IPS-18a (cell line): ENCODE data around the gene CALY.

Experiments
- H3K27ac ChIP-seq: one replicate; pipeline ENCODE4 v1.5.1; 2013; ENCODE audit warnings: low read length
- H3K27me3 ChIP-seq: one replicate; pipeline ENCODE4 v1.6.1; 2013; ENCODE audit warnings: mild to moderate bottlenecking, low read length; ENCODE audit not compliant: control insufficient read depth, insufficient read depth
- H3K36me3 ChIP-seq: one replicate; pipeline ENCODE4 v1.6.1; 2013; ENCODE audit warnings: low read depth, low read length; ENCODE audit not compliant: control insufficient read depth
- H3K4me1 ChIP-seq: one replicate; pipeline ENCODE4 v1.6.1; 2013; ENCODE audit warnings: low read depth, low read length; ENCODE audit not compliant: control insufficient read depth
- H3K4me3 ChIP-seq: one replicate; pipeline ENCODE4 v1.5.1; 2013; ENCODE audit warnings: low read length
- H3K9ac ChIP-seq: one replicate; pipeline ENCODE4 v1.6.1; 2013; ENCODE audit warnings: mild to moderate bottlenecking, low read length, moderate library complexity
- H3K9me3 ChIP-seq: one replicate; pipeline ENCODE4 v1.6.1; 2013; ENCODE audit warnings: low read depth, low read length; ENCODE audit not compliant: control insufficient read depth

The CALY gene

GRCh38 chr10:133312016-133312768 is 24.5 kb downstream of the CALY start:
- H3K27me3 ChIP-seq = no peaks in the 10 kb centered on the region
- no peaks in the 10 kb centered on the region for H3K4me1 ChIP-seq
- no peaks in the 10 kb centered on the region for H3K9me3 ChIP-seq
- no peak overlapping the region for H3K4me3 ChIP-seq
- no peak overlapping the region for H3K27ac ChIP-seq
- peaks cover 26% of the 10 kb centered on the region for H3K36me3 ChIP-seq
- no peak overlapping the region for H3K9ac ChIP-seq

DNA sequence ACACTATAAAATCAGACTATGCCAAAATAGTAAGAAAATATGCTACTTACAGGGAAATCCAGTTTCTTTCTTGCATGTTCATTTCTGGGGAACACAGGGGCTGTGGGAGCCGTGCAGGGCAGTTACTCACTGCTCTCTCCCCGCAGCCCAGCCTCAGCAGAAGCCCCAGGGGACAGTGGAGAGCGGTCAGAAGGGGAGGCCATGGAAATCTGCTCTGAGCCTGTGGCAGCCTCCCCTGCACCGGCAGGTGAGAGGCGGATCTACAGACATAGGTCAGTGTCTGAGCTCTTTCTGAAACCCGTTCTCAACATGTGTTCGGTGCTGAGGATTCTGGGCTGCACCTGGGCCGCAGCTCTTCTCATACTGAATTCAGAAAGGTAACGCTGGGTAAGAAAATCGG is 25.1 kb downstream of the CALY start:
- Histone ChIP-seq H3K4me1 (no peaks in the 10 kb centered on the region), H3K36me3 (peaks cover 26% of the 10 kb centered on the region), H3K9me3 (no peaks in the 10 kb centered on the region), H3K27me3 (no peaks in the 10 kb centered on the region), H3K27ac (no peak overlapping the region), H3K9ac (no peak overlapping the region), H3K4me3 (no peak overlapping the region)

DNA sequence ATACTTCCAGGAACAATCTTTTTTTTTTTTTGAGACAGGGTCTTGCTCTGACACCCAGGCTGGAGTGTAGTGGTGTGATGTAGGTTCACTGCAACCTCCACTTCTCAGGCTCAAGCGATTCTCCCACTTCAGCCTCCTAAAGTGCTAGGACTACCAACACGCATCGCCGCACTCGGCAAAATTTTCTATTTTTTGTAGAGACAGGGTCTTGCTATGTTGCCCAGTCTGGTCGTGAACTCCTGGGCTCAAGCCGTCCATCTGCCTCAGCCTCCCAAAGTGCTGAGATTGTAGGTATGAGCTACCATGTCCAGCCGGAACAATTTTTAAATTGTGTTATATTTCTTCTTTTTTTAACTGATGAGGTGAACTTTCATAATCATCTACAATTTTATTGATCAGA is 25.9 kb downstream of the CALY start:
- Histone ChIP-seq H3K9ac (no peak overlapping the region), H3K9me3 (no peaks in the 10 kb centered on the region), H3K4me3 (no peak overlapping the region), H3K27ac (no peak overlapping the region), H3K4me1 (no peaks in the 10 kb centered on the region), H3K36me3 (peaks cover 26% of the 10 kb centered on the region), H3K27me3 (no peaks in the 10 kb centered on the region)

DNA sequence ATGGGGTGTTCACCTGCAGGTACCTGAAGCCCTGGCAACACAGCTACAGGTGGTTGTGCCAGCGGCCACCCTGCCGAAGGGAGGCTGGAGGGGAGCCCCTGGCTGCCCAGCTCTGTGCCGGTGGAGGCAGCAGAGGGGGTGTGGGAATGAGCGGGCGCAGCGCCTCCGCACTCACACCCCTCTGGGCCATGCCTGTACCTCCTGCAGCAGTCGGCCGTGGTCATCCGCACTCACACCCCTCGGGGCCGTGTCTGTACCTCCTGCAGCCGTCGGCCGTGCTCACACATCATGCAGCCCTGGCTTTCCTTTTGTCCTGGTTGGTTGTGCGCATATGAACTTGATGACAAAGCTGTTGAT is 26.3 kb downstream of the CALY start:
- no peak overlapping the region for H3K4me3 ChIP-seq
- no peaks in the 10 kb centered on the region for H3K27me3 ChIP-seq
- peaks cover 26% of the 10 kb centered on the region for H3K36me3 ChIP-seq
- H3K4me1 ChIP-seq = no peaks in the 10 kb centered on the region
- H3K9ac ChIP-seq = no peak overlapping the region
- H3K9me3 ChIP-seq = no peaks in the 10 kb centered on the region
- H3K27ac ChIP-seq = no peak overlapping the region

GRCh38 chr10:133309720-133310398 is 26.8 kb downstream of the CALY start:
- H3K9me3 ChIP-seq = no peaks in the 10 kb centered on the region
- H3K36me3 ChIP-seq = peaks cover 26% of the 10 kb centered on the region
- H3K4me3 ChIP-seq = peak overlapping the region; percentile 96
- H3K27me3 ChIP-seq = no peaks in the 10 kb centered on the region
- no peak overlapping the region for H3K27ac ChIP-seq
- H3K9ac ChIP-seq = no peak overlapping the region
- no peaks in the 10 kb centered on the region for H3K4me1 ChIP-seq

GRCh38 chr10:133309100-133309719 is 27.5 kb downstream of the CALY start:
- Histone ChIP-seq H3K9ac (peak overlapping the region; percentile 71), H3K27me3 (no peaks in the 10 kb centered on the region), H3K9me3 (no peaks in the 10 kb centered on the region), H3K27ac (no peak overlapping the region), H3K4me3 (peak overlapping the region; percentile 96), H3K36me3 (peaks cover 26% of the 10 kb centered on the region), H3K4me1 (no peaks in the 10 kb centered on the region)

- no peak within 1 kb of the TSS for H3K27ac ChIP-seq
- H3K36me3 ChIP-seq = peaks cover 26% of the 10 kb centered on the region
- peak within 1 kb of the TSS; percentile 71 for H3K9ac ChIP-seq
- H3K9me3 ChIP-seq = no peaks in the 10 kb centered on the region
- no peaks in the 10 kb centered on the region for H3K27me3 ChIP-seq
- H3K4me3 ChIP-seq = peak within 1 kb of the TSS; percentile 96
- H3K4me1 ChIP-seq = no peaks in the 10 kb centered on the region
Measured at GRCh38 chr10:133308421-133309099, 28.1 kb downstream of the CALY start, which contains the start of the genes TUBGCP2 and ZNF511. Gene TUBGCP2, minus strand, starts transcription at chr10:133308872. Its CDS starts 5,931 bp downstream, at chr10:133302941. Gene ZNF511, plus strand, starts transcription at chr10:133308914. Its CDS starts 30 bp downstream, at chr10:133308944.

GRCh38 chr10:133307776-133308420 is 28.8 kb downstream of the CALY start:
- no peaks in the 10 kb centered on the region for H3K4me1 ChIP-seq
- H3K27ac ChIP-seq = no peak overlapping the region
- H3K4me3 ChIP-seq = peak overlapping the region; percentile 96
- peaks cover 26% of the 10 kb centered on the region for H3K36me3 ChIP-seq
- no peaks in the 10 kb centered on the region for H3K9me3 ChIP-seq
- H3K9ac ChIP-seq = peak overlapping the region; percentile 71
- H3K27me3 ChIP-seq = no peaks in the 10 kb centered on the region

DNA sequence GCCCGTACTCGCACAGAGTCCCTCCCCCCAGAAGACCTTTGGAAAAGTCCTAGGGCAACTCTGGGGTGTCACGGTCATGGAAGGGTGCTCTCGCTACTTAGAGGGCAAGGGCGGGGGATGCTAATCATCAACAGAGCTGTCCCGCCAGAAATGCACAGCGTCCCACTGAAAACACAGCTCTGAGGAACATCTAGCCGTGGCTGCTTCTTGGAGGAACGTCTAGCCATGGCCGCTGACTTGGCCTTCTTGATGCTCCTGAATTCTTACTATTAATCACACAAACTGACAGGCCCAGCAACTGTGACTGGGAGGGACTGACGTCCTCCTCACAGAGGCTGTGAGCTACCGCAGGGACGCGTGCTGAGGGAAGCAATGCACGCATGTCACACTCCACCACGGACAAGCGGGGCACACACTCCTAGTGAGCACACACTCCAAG is 29.7 kb downstream of the CALY start:
- no peak overlapping the region for H3K9ac ChIP-seq
- H3K4me1 ChIP-seq = no peaks in the 10 kb centered on the region
- H3K36me3 ChIP-seq = peaks cover 21% of the 10 kb centered on the region
- H3K27me3 ChIP-seq = no peaks in the 10 kb centered on the region
- no peak overlapping the region for H3K4me3 ChIP-seq
- no peaks in the 10 kb centered on the region for H3K9me3 ChIP-seq
- H3K27ac ChIP-seq = no peak overlapping the region

GRCh38 chr10:133306097-133306476 is 30.6 kb downstream of the CALY start:
- Histone ChIP-seq H3K9ac (no peak overlapping the region), H3K36me3 (peaks cover 13% of the 10 kb centered on the region), H3K4me3 (no peak overlapping the region), H3K27me3 (no peaks in the 10 kb centered on the region), H3K9me3 (no peaks in the 10 kb centered on the region), H3K27ac (no peak overlapping the region), H3K4me1 (no peaks in the 10 kb centered on the region)

- no peaks in the 10 kb centered on the region for H3K27me3 ChIP-seq
- H3K36me3 ChIP-seq = peaks cover 19% of the 10 kb centered on the region
Measured at GRCh38 chr10:133303206-133303605, 33.5 kb downstream of the CALY start.

More at GRCh38 chr10:133303206-133303605, 33.5 kb downstream of the CALY start:
- Histone ChIP-seq H3K9me3 (no peaks in the 10 kb centered on the region), H3K27ac (no peak overlapping the region), H3K9ac (no peak overlapping the region), H3K4me1 (no peaks in the 10 kb centered on the region), H3K4me3 (no peak overlapping the region)
